ENCODE measurements around the gene TMEM45A.

The TMEM45A gene

DNA sequence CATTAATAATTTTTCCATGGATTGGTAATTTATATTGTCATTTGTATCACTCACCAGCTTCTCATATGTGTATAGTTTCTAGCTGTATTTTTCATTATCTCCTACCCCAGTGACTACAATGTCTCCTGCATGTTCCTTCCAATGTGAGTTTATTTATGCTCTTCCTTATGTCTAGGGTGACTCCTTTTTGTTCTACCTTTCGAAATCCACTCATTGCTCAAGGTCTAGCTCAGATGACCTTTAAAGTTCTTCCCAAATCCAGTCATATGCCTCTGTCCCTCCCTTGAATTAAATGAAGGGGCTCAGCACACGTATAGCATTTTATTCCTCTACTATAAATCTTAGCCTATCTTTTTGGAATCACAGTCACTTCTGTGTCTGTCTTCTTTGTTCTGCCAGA, 53.0 kb downstream of the TMEM45A start:
- DNase-seq (ENCODE audit: low read depth), result peak; percentile 46
- H3K4me3 ChIP-seq (ENCODE audit: low read length), result no peak overlapping the region
- TF ChIP-seq, protein P1, sequence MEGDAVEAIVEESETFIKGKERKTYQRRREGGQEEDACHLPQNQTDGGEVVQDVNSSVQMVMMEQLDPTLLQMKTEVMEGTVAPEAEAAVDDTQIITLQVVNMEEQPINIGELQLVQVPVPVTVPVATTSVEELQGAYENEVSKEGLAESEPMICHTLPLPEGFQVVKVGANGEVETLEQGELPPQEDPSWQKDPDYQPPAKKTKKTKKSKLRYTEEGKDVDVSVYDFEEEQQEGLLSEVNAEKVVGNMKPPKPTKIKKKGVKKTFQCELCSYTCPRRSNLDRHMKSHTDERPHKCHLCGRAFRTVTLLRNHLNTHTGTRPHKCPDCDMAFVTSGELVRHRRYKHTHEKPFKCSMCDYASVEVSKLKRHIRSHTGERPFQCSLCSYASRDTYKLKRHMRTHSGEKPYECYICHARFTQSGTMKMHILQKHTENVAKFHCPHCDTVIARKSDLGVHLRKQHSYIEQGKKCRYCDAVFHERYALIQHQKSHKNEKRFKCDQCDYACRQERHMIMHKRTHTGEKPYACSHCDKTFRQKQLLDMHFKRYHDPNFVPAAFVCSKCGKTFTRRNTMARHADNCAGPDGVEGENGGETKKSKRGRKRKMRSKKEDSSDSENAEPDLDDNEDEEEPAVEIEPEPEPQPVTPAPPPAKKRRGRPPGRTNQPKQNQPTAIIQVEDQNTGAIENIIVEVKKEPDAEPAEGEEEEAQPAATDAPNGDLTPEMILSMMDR (IDR thresholded peaks at IDR 0.05; ENCODE audit: insufficient read depth, low read depth, low read length, missing control alignments), result no peak

DNA sequence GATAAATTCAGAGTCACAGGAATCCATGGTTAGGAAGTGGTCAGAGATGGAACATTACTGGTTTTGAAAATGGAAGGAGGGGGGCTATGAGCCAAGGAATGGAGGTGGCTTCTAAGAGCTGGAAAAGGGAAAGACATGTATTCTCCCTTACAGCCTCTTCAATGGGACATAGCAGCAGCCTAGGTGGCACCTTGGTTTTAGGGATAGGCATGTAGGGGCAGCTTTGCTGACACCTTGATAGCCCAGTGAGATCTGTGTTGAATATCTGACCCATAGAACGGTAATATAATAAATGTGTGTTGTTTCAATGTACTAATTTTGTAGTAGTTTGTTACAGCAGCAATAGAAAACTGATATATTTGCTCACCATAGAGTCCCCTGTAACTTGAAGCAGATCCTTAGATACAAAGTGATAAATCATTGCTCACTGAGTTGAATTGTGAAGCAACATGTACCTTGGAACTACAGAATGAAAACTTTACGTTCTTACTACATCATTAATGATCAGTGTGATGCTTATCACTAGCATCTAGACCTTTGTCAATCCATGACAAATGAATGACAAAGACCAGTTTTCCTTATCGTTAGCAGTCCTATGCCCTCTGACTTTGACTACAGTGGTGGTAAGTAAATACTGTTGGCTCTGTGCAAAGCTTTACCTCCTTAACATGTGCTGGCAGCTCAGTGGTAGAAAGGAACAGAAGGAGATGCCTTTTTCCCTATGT, 53.8 kb downstream of the TMEM45A start:
- TF ChIP-seq, protein P1 (IDR thresholded peaks at IDR 0.05; ENCODE audit: insufficient read depth, low read depth, low read length, missing control alignments), result no peak
- H3K4me3 ChIP-seq (ENCODE audit: low read length), result no peak overlapping the region
- DNase-seq (ENCODE audit: low read depth), result no peak

DNA sequence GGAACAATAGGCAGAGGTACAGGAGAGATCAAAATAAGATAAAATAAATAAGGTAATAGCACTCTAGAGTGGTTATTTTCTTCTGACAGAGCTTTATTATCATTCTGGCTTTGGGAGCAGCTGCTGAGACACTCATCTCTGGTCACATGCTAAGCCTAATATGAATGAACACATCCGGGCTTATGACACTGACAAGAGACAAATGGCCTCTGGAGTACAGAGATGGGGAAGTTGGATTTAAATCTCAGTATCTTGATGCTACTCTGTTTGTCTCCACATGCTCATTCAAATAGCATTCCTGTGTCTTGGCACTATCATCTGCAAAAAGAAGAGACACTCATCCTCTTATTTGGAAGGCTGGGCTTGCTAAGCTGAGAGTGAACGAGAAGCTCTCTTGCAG, 55.6 kb downstream of the TMEM45A start:
- peak; percentile 64 for DNase-seq (ENCODE audit: low read depth)
- TF ChIP-seq, protein P1 (IDR thresholded peaks at IDR 0.05; ENCODE audit: insufficient read depth, low read depth, low read length, missing control alignments), result no peak
- H3K4me3 ChIP-seq (ENCODE audit: low read length), result no peak overlapping the region

DNA sequence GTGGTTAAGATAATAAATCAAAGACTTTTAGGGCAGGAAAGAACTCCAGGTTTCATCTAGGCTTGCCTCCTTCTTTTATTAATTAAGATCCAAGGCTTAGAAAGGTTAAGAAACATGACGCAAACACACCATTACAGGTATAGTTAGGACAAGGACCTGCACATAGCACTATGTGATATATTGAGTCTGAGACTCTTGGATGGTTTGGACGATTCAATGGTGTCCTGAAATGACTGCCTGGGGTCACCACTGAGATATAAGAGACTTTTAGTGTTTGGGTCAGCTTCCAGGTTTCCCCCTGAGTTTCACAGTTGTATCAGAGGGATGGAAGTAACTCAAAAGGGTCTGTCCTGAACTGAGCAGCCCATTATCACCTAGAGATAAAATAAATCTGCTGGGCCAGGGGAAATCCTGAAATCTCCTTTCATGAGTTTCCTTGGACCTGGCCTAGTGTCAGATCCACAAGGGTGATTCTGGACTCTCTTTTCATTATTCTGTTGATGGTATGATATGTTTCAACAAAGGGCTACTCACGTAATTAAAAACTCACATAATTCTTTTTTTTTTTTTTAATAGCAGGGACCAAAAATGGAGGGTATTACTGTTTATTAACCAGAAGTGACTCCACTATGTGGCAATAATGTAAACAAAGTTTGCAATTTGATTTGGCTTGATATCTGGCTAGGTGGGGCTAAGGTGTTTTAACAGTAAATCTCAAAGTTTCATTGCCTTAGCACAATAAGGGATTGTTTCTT, 61.4 kb downstream of the TMEM45A start:
- no peak overlapping the region for H3K4me3 ChIP-seq (ENCODE audit: low read length)
- TF ChIP-seq, protein P1 (IDR thresholded peaks at IDR 0.05; ENCODE audit: insufficient read depth, low read depth, low read length, missing control alignments), result no peak
- DNase-seq (ENCODE audit: low read depth), result no peak

GRCh38 chr3:100554373-100554676, 61.9 kb downstream of the TMEM45A start:
- TF ChIP-seq, protein P1 (IDR thresholded peaks at IDR 0.05; ENCODE audit: insufficient read depth, low read depth, low read length, missing control alignments), result no peak
- H3K4me3 ChIP-seq (ENCODE audit: low read length), result no peak overlapping the region
- DNase-seq (ENCODE audit: low read depth), result no peak

- DNase-seq (ENCODE audit: low read depth), result peak; percentile 80
- TF ChIP-seq, protein P1 (IDR thresholded peaks at IDR 0.05; ENCODE audit: insufficient read depth, low read depth, low read length, missing control alignments), result no peak
- no peak overlapping the region for H3K4me3 ChIP-seq (ENCODE audit: low read length)
Observed at GRCh38 chr3:100556673-100557310, 64.4 kb downstream of the TMEM45A start.

Measured in epithelial cell of esophagus (primary cell).